HepG2 (cell line): ENCODE results near the gene BCLAF1. TPM values are rescaled to one million over a fixed set of nuclear protein-coding genes. Genes with fewer than 3 reads are reported as not detected.
A peak's percentile ranks its signal among the peaks of the same experiment; 100 is the strongest.

ENCODE experiments used
- ARID4A ChIP-seq: sonication (generic); formaldehyde crosslinking; IDR thresholded peaks from 2 replicates; pipeline ENCODE4 v1.5.0; 2020; ENCODE audit warnings: mild to moderate bottlenecking, missing genetic modification reagents, borderline replicate concordance
- DDIT3 ChIP-seq: sonication (generic); formaldehyde crosslinking; IDR thresholded peaks from 2 replicates; pipeline ENCODE4 v1.4.0; 2020; ENCODE audit warnings: mild to moderate bottlenecking, missing genetic modification reagents
- FOXA1 ChIP-seq, 2 experiments: fragments of 450-650 bp in 1 of 2; sonication (generic) in 1 of 2; formaldehyde crosslinking in 1 of 2; IDR thresholded peaks; 2 replicates each; pipeline versions ENCODE4 v1.4.0 to v1.6.1; 2016 to 2020; ENCODE audit warnings: missing genetic modification reagents in 1 of 2
- HNF4G ChIP-seq, 2 experiments: sonication (generic) in 1 of 2; formaldehyde crosslinking in 1 of 2; IDR thresholded peaks; 2 replicates each; pipeline versions ENCODE4 v1.4.0 to v1.6.1; 2011 to 2020; ENCODE audit warnings: borderline replicate concordance in 2 of 2, low read depth in 2 of 2, mild to moderate bottlenecking in 2 of 2, low read length in 1 of 2, missing genetic modification reagents in 1 of 2, moderate library complexity in 1 of 2
- HOXA9 ChIP-seq: sonication (generic); formaldehyde crosslinking; IDR thresholded peaks from 2 replicates; pipeline ENCODE4 v1.8.1; 2022; ENCODE audit warnings: missing genetic modification reagents, mild to moderate bottlenecking, moderate library complexity, borderline replicate concordance
- PAWR ChIP-seq: sonication (generic); formaldehyde crosslinking; IDR thresholded peaks from 2 replicates; pipeline ENCODE4 v1.4.0; 2020; ENCODE audit warnings: missing genetic modification reagents, mild to moderate bottlenecking, borderline replicate concordance
- PCBP1 ChIP-seq: fragments of 200-400 bp; formaldehyde crosslinking; IDR thresholded peaks from 2 replicates; pipeline ENCODE4 v1.6.1; 2017; ENCODE audit warnings: mild to moderate bottlenecking, low read depth, low read length, borderline replicate concordance
- PLSCR1 ChIP-seq: sonication (generic); formaldehyde crosslinking; IDR thresholded peaks from 2 replicates; pipeline ENCODE4 v1.5.0; 2020; ENCODE audit warnings: missing genetic modification reagents, mild to moderate bottlenecking, borderline replicate concordance
- ZBTB49 ChIP-seq: sonication (generic); formaldehyde crosslinking; IDR thresholded peaks from 2 replicates; pipeline ENCODE4 v1.4.0; 2020; ENCODE audit warnings: missing genetic modification reagents, borderline replicate concordance
- ZFP37 ChIP-seq: sonication (generic); formaldehyde crosslinking; IDR thresholded peaks from 2 replicates; pipeline ENCODE4 v1.4.0; 2020; ENCODE audit warnings: missing genetic modification reagents, borderline replicate concordance
- ZNF138 ChIP-seq: sonication (generic); formaldehyde crosslinking; IDR thresholded peaks from 2 replicates; pipeline ENCODE4 v1.5.0; 2020; ENCODE audit warnings: mild to moderate bottlenecking, low read depth, missing genetic modification reagents
- ZNF253 ChIP-seq: sonication (generic); formaldehyde crosslinking; IDR thresholded peaks from 2 replicates; pipeline ENCODE4 v1.8.0; 2022; ENCODE audit warnings: mild to moderate bottlenecking, missing genetic modification reagents, borderline replicate concordance
- ZNF44 ChIP-seq: sonication (generic); formaldehyde crosslinking; IDR thresholded peaks from 2 replicates; pipeline ENCODE4 v1.5.1; 2020; ENCODE audit warnings: mild to moderate bottlenecking, missing genetic modification reagents
- ZNF546 ChIP-seq: sonication (generic); formaldehyde crosslinking; conservative IDR thresholded peaks from 2 replicates; pipeline ENCODE4 v1.8.1; 2023; ENCODE audit warnings: mild to moderate bottlenecking, missing genetic modification reagents
- ZNF550 ChIP-seq: sonication (generic); formaldehyde crosslinking; IDR thresholded peaks from 2 replicates; pipeline ENCODE4 v1.4.0; 2020; ENCODE audit warnings: mild to moderate bottlenecking, missing genetic modification reagents, borderline replicate concordance
- ZNF567 ChIP-seq: sonication (generic); formaldehyde crosslinking; IDR thresholded peaks from 2 replicates; pipeline ENCODE4 v1.8.1; 2023; ENCODE audit warnings: mild to moderate bottlenecking, missing genetic modification reagents, borderline replicate concordance
- ZNF569 ChIP-seq: sonication (generic); formaldehyde crosslinking; IDR thresholded peaks from 2 replicates; pipeline ENCODE4 v1.5.0; 2020; ENCODE audit warnings: mild to moderate bottlenecking, missing genetic modification reagents, moderate library complexity, borderline replicate concordance
- ZNF75D ChIP-seq: sonication (generic); formaldehyde crosslinking; IDR thresholded peaks from 2 replicates; pipeline ENCODE4 v1.8.1; 2023; ENCODE audit warnings: missing genetic modification reagents, mild to moderate bottlenecking, borderline replicate concordance
- ZNF878 ChIP-seq: sonication (generic); formaldehyde crosslinking; IDR thresholded peaks from 2 replicates; pipeline ENCODE4 v1.8.1; 2023; ENCODE audit warnings: mild to moderate bottlenecking, missing genetic modification reagents, moderate library complexity
- ZNF879 ChIP-seq: sonication (generic); formaldehyde crosslinking; IDR thresholded peaks from 2 replicates; pipeline ENCODE4 v1.8.1; 2023; ENCODE audit warnings: missing genetic modification reagents
- ZSCAN12 ChIP-seq: sonication (generic); formaldehyde crosslinking; IDR thresholded peaks from 2 replicates; pipeline ENCODE4 v1.9.0; 2021; ENCODE audit warnings: mild to moderate bottlenecking, missing genetic modification reagents
- ZSCAN22 ChIP-seq: sonication (generic); formaldehyde crosslinking; IDR thresholded peaks from 2 replicates; pipeline ENCODE4 v1.4.0; 2020; ENCODE audit warnings: mild to moderate bottlenecking, missing genetic modification reagents
- polyA plus RNA-seq, 8 experiments: library from polyadenylated mRNA; depleted of rRNA in 3 of 8; stranded (reverse) in 7 of 8; unstranded in 1 of 8; fragments of >200 nt; fragmentation: Illumina TruSeq in 4 of 8; extraction: Trizol in 4 of 8; gene quantifications; 2 replicates each; pipeline versions ENCODE4 v1.2.1 to v1.2.3, GENCODE V29; 2011 to 2016; ENCODE audit warnings: low read depth in 4 of 8, missing spikeins in 1 of 8, mixed read lengths in 1 of 8; ENCODE audit not compliant: insufficient read depth in 1 of 8
- total RNA-seq, 5 experiments: library from RNA; depleted of rRNA; stranded (reverse); fragments of >200 nt; fragmentation: Illumina TruSeq; extraction: Trizol; gene quantifications; 2 replicates each; pipeline ENCODE4 v1.2.3, GENCODE V29; 2016; ENCODE audit warnings: low read depth in 1 of 5

The BCLAF1 gene
- total and polyA plus RNA-seq, 2 of the 13 experiments (the other 11 are each of a cell fraction or from before 2014, with no cell fraction given), result 55.3 to 292 TPM

- TF ChIP-seq ARID4A (CRISPR knock-in tag), result 0 out of 2 replicates have a peak, but pooled peaks have one; percentile 57
- TF ChIP-seq ZSCAN22 (CRISPR knock-in tag), result no peak
- no peak for TF ChIP-seq ZNF253 (CRISPR knock-in tag)
- TF ChIP-seq ZNF75D (CRISPR knock-in tag), result no peak
- TF ChIP-seq PLSCR1 (CRISPR knock-in tag), result no peak
- TF ChIP-seq DDIT3 (CRISPR knock-in tag), result no peak
- no peak for TF ChIP-seq ZFP37 (CRISPR knock-in tag)
- TF ChIP-seq PAWR (CRISPR knock-in tag), result no peak
- TF ChIP-seq HOXA9 (CRISPR knock-in tag), result no peak
- TF ChIP-seq ZSCAN12 (CRISPR knock-in tag), result no peak; the same call in 1 of the 2 replicates
- TF ChIP-seq ZNF44, result no peak
- no peak for TF ChIP-seq HNF4G (IDR thresholded peaks at IDR 0.05; ENCODE audit: borderline replicate concordance, low read depth, low read length)
- peak; percentile 47; the same call in 1 of the 2 replicates for TF ChIP-seq HNF4G (CRISPR knock-in tag; IDR thresholded peaks at IDR 0.05; ENCODE audit: borderline replicate concordance, low read depth)
- TF ChIP-seq ZNF879, result no peak; the same call in 1 of the 2 replicates
- TF ChIP-seq FOXA1 (IDR thresholded peaks at IDR 0.05), result no peak
- no peak for TF ChIP-seq FOXA1 (CRISPR knock-in tag; IDR thresholded peaks at IDR 0.05)
- TF ChIP-seq ZNF567 (CRISPR knock-in tag), result no peak
- TF ChIP-seq ZNF878 (CRISPR knock-in tag), result no peak
- TF ChIP-seq PCBP1, result no peak
- TF ChIP-seq ZNF546 (CRISPR knock-in tag), result no peak
- no peak for TF ChIP-seq ZNF550
- no peak for TF ChIP-seq ZBTB49 (CRISPR knock-in tag)
- no peak for TF ChIP-seq ZNF569 (CRISPR knock-in tag)
- TF ChIP-seq ZNF138 (CRISPR knock-in tag), result no peak; the same call in 1 of the 2 replicates
These were observed 393 bp downstream of the BCLAF1 start (continued) for GRCh38 chr6:136289327-136289578.
